ENCODE results near the gene MKX. TPM values are rescaled to one million over a fixed set of nuclear protein-coding genes. Genes with fewer than 3 reads are reported as not detected.
"Not testable (repeated sequence)": the region's sequence is repeated elsewhere in the genome, so short reads cannot be mapped to it uniquely, and the experiment has no call there.

MKX gene
- total RNA-seq, 1 donor: not detected

- DNase-seq (ENCODE audit: low read depth in 2 of 3, low spot score in 2 of 3): no peak
Measured at GRCh38 chr10:27695706-27696105, 49.9 kb downstream of the MKX start.

GRCh38 chr10:27695088-27695487, 50.5 kb downstream of the MKX start:
- DNase-seq (ENCODE audit: low read depth in 2 of 3, low spot score in 2 of 3): no peak

- no peak for DNase-seq (ENCODE audit: low read depth in 2 of 3, low spot score in 2 of 3)
Measured at GRCh38 chr10:27692663-27693062, 53.0 kb downstream of the MKX start.

GRCh38 chr10:27688991-27689390, 56.6 kb downstream of the MKX start:
- DNase-seq (ENCODE audit: low read depth in 2 of 3, low spot score in 2 of 3): no peak

GRCh38 chr10:27688276-27688675, 57.3 kb downstream of the MKX start:
- no peak for DNase-seq (ENCODE audit: low read depth in 2 of 3, low spot score in 2 of 3)

GRCh38 chr10:27687743-27688142, 57.9 kb downstream of the MKX start:
- no peak for DNase-seq (ENCODE audit: low read depth in 2 of 3, low spot score in 2 of 3)

GRCh38 chr10:27687326-27687725, 58.3 kb downstream of the MKX start:
- DNase-seq (ENCODE audit: low read depth in 2 of 3, low spot score in 2 of 3): no peak

- no peak for DNase-seq (ENCODE audit: low read depth in 2 of 3, low spot score in 2 of 3)
Measured at GRCh38 chr10:27685681-27686080, 59.9 kb downstream of the MKX start.

GRCh38 chr10:27683226-27683625, 62.4 kb downstream of the MKX start:
- no peak for DNase-seq (ENCODE audit: low read depth in 2 of 3, low spot score in 2 of 3)

GRCh38 chr10:27681795-27682194, 63.8 kb downstream of the MKX start:
- not testable (repeated sequence) for DNase-seq (ENCODE audit: low read depth in 2 of 3, low spot score in 2 of 3)

GRCh38 chr10:27680691-27681605, 64.7 kb downstream of the MKX start:
- DNase-seq (ENCODE audit: low read depth in 2 of 3, low spot score in 2 of 3): no peak

GRCh38 chr10:27680006-27680557, 65.5 kb downstream of the MKX start:
- DNase-seq (ENCODE audit: low read depth in 2 of 3, low spot score in 2 of 3): no peak

GRCh38 chr10:27679369-27679912, 66.2 kb downstream of the MKX start:
- DNase-seq (ENCODE audit: low read depth in 2 of 3, low spot score in 2 of 3): no peak

GRCh38 chr10:27678166-27678565, 67.5 kb downstream of the MKX start:
- DNase-seq (ENCODE audit: low read depth in 2 of 3, low spot score in 2 of 3): no peak

GRCh38 chr10:27673065-27673464, 72.6 kb downstream of the MKX start:
- no peak for DNase-seq (ENCODE audit: low read depth in 2 of 3, low spot score in 2 of 3)

GRCh38 chr10:27671821-27672220, 73.8 kb downstream of the MKX start:
- DNase-seq (ENCODE audit: low read depth in 2 of 3, low spot score in 2 of 3): no peak

GRCh38 chr10:27664461-27664860, 81.2 kb downstream of the MKX start:
- DNase-seq (ENCODE audit: low read depth in 2 of 3, low spot score in 2 of 3): no peak

GRCh38 chr10:27663621-27664020, 82.0 kb downstream of the MKX start:
- DNase-seq (ENCODE audit: low read depth in 2 of 3, low spot score in 2 of 3): no peak

GRCh38 chr10:27661514-27662286, 83.9 kb downstream of the MKX start:
- no peak for DNase-seq (ENCODE audit: low read depth in 2 of 3, low spot score in 2 of 3)

GRCh38 chr10:27660711-27661110, 84.9 kb downstream of the MKX start:
- no peak for DNase-seq (ENCODE audit: low read depth in 2 of 3, low spot score in 2 of 3)

- no peak for DNase-seq (ENCODE audit: low read depth in 2 of 3, low spot score in 2 of 3)
Measured at GRCh38 chr10:27660268-27660667, 85.4 kb downstream of the MKX start.

Data from hematopoietic multipotent progenitor cell (in vitro differentiated cells).